H1 (cell line): ENCODE data around the gene CXorf65. TPM values are rescaled to one million over a fixed set of nuclear protein-coding genes. Genes with fewer than 3 reads are reported as not detected.

ENCODE experiments used
- CEBPB ChIP-seq: IDR thresholded peaks from 2 replicates; pipeline ENCODE4 v1.6.1; 2012; ENCODE audit warnings: low read depth, low read length
- PHF8 ChIP-seq: fragments of 200-600 bp; sonication (generic); conservative IDR thresholded peaks from 2 replicates; pipeline ENCODE4 v1.7.1; 2012; ENCODE audit warnings: low read depth, mild to moderate bottlenecking, inconsistent platforms, low read length, moderate library complexity
- RNF2 ChIP-seq: fragments of 200-900, 300-1000 bp; sonication (generic); IDR thresholded peaks from 2 replicates; pipeline ENCODE4 v1.7.1; 2016; ENCODE audit warnings: borderline replicate concordance, low read depth, mild to moderate bottlenecking, antibody characterized with exemption, low read length; ENCODE audit not compliant: poor library complexity, severe bottlenecking; ENCODE audit errors: missing control alignments
- TEAD4 ChIP-seq: IDR thresholded peaks from 2 replicates; pipeline ENCODE4 v1.6.1; 2012; ENCODE audit warnings: low read depth, low read length, inconsistent platforms, mixed read lengths
- polyA plus RNA-seq, 7 experiments: library from polyadenylated mRNA; depleted of rRNA in 3 of 7; stranded (reverse) in 5 of 7; unstranded in 2 of 7; fragments of >200 nt in 5 of 7; fragments of 200-250 nt in 2 of 7; gene quantifications; 1 replicate in 5 of 7; 2 replicates in 1 of 7; 4 replicates in 1 of 7; pipeline versions ENCODE4 v1.2.1 to v1.2.3, GENCODE V29; 2011 to 2013; ENCODE audit warnings: missing spikeins in 2 of 7, mixed read lengths in 2 of 7
- total RNA-seq: library from RNA; stranded (reverse); fragmentation: NEBNext Ultra II Directional; extraction: Animal tissue kit (Norgen Biotek cat#: 25700); gene quantifications from 2 replicates; pipeline ENCODE4 v1.2.1, GENCODE V29; 2021

Gene CXorf65
- total and polyA plus RNA-seq, 2 of the 8 experiments (the other 6 are each of a cell fraction or from before 2014, with no cell fraction given) = not detected

- TF ChIP-seq CEBPB = no peak
- TF ChIP-seq TEAD4 = no peak
- no peak for TF ChIP-seq PHF8
- TF ChIP-seq RNF2 = no peak
These were observed 4.2 kb downstream of the CXorf65 start (continued) for GRCh38 chrX:71102292-71102691.
